ENCODE results near the gene RNF227. TPM values are rescaled to one million over a fixed set of nuclear protein-coding genes. Genes with fewer than 3 reads are reported as not detected.
"Not testable (repeated sequence)": the region's sequence is repeated elsewhere in the genome, so short reads cannot be mapped to it uniquely, and the experiment has no call there.

The RNF227 gene
- total and polyA plus RNA-seq, 7 donors, result 0.62 to 2.6 (median 1.5) TPM

- no peak for TF ChIP-seq CTCF (IDR thresholded peaks at IDR 0.05)
These were observed 39.5 kb upstream of the RNF227 start for GRCh38 chr17:7955414-7956227.

GRCh38 chr17:7953266-7953665 is 37.2 kb upstream of the RNF227 start:
- H3K27ac ChIP-seq; intact Hi-C loops (cut with DNase I); DNase-seq; H3K27me3 ChIP-seq (ENCODE audit: insufficient read depth in 3 of 3, low read length in 2 of 3); H3K9me3 ChIP-seq; H3K4me3 ChIP-seq; ATAC-seq; H3K4me1 ChIP-seq: not testable (repeated sequence)
- WGBS, 3 donors, result 89 to 95% (median 92%) methylated on average over 13 of the region's 13 CpGs
- H3K36me3 ChIP-seq (ENCODE audit: insufficient read depth in 1 of 2, low read depth in 1 of 2), result peaks cover 0 to 23% of the 10 kb centered on the region in 2 donors

More at GRCh38 chr17:7955414-7956227, 39.5 kb upstream of the RNF227 start:
- Histone ChIP-seq H3K4me3 (no peak overlapping the region), H3K36me3 (ENCODE audit: insufficient read depth in 1 of 2, low read depth in 1 of 2) (no peaks in the 10 kb centered on the region), H3K27ac (no peak overlapping the region), H3K4me1 (no peaks in the 10 kb centered on the region), H3K27me3 (ENCODE audit: insufficient read depth in 3 of 3, low read length in 2 of 3) (peaks cover 0 to 14% (median 3%) of the 10 kb centered on the region in 3 donors), H3K9me3 (no peaks in the 10 kb centered on the region)
- intact Hi-C loops (cut with DNase I), result no loop called here
- WGBS, 3 donors, result 68 to 75% (median 72%) methylated on average over 13 of the region's 13 CpGs
- no peak for ATAC-seq
- DNase-seq, result no peak

- no peak for ATAC-seq
- 74 to 83% (median 77%) methylated on average over 5 of the region's 5 CpGs for WGBS, 3 donors
- TF ChIP-seq CTCF (IDR thresholded peaks at IDR 0.05), result no peak
- no peaks in the 10 kb centered on the region for H3K27me3 ChIP-seq (ENCODE audit: insufficient read depth in 3 of 3, low read length in 2 of 3)
- H3K4me3 ChIP-seq, result no peak overlapping the region
- H3K9me3 ChIP-seq, result no peaks in the 10 kb centered on the region
- intact Hi-C loops (cut with DNase I), result no loop called here
- no peaks in the 10 kb centered on the region for H3K4me1 ChIP-seq
- H3K36me3 ChIP-seq (ENCODE audit: insufficient read depth in 1 of 2, low read depth in 1 of 2), result peaks cover 0 to 42% of the 10 kb centered on the region in 2 donors
- no peak overlapping the region for H3K27ac ChIP-seq
- DNase-seq, result no peak
These were observed 35.2 kb upstream of the RNF227 start for GRCh38 chr17:7951143-7951792.

- TF ChIP-seq CTCF (IDR thresholded peaks at IDR 0.05), result no peak
- Histone ChIP-seq H3K4me3 (no peak overlapping the region), H3K9me3 (no peaks in the 10 kb centered on the region), H3K27me3 (ENCODE audit: insufficient read depth in 3 of 3, low read length in 2 of 3) (no peaks in the 10 kb centered on the region), H3K36me3 (ENCODE audit: insufficient read depth in 1 of 2, low read depth in 1 of 2) (peaks cover 0 to 49% of the 10 kb centered on the region in 2 donors), H3K4me1 (no peaks in the 10 kb centered on the region), H3K27ac (no peak overlapping the region)
- ATAC-seq (no peak), DNase-seq (no peak)
- intact Hi-C loops (cut with DNase I), result no loop called here
- WGBS, 3 donors, result 74 to 98% (median 83%) methylated on average over 3 of the region's 3 CpGs
These were observed 34.5 kb upstream of the RNF227 start for GRCh38 chr17:7950578-7950977.

- no peak overlapping the region for H3K4me3 ChIP-seq
- WGBS, 3 donors, result 86 to 92% (median 87%) methylated on average over 5 of the region's 5 CpGs
- intact Hi-C loops (cut with DNase I), result no loop called here
- DNase-seq (no peak), ATAC-seq (no peak)
- no peaks in the 10 kb centered on the region for H3K4me1 ChIP-seq
- H3K27ac ChIP-seq, result no peak overlapping the region
- H3K9me3 ChIP-seq, result no peaks in the 10 kb centered on the region
- no peaks in the 10 kb centered on the region for H3K27me3 ChIP-seq (ENCODE audit: insufficient read depth in 3 of 3, low read length in 2 of 3)
- TF ChIP-seq CTCF (IDR thresholded peaks at IDR 0.05), result no peak
- peaks cover 4 to 77% of the 10 kb centered on the region in 2 donors for H3K36me3 ChIP-seq (ENCODE audit: insufficient read depth in 1 of 2, low read depth in 1 of 2)
These were observed 31.6 kb upstream of the RNF227 start for GRCh38 chr17:7947651-7948050.

Data from psoas muscle (tissue), 8 donors.